ENCODE measurements around the gene CCT7. TPM values are rescaled to one million over a fixed set of nuclear protein-coding genes. Genes with fewer than 3 reads are reported as not detected.

Gene CCT7
- total and polyA plus RNA-seq, 2 experiments from 2014 or later, result 287 to 642 TPM

DNA sequence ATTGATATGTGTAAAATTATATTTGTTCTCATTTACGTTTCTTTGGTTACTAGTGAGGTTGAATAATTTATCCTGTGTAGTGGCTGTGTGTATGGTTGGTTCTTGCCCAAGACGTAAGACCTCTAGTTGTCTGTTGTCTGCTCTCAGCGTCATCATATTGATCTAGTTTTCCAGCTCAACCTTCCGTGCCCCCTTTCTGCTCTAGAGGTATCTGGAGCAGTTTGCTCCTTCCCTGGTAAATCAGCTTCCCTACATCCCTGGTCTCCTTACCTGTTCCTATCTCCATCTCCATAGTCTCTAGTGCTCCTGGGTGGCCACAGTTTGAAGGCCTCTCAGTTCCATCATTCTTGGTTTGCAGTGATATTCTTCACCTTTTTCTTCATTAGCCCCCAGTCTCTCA, 18.9 kb upstream of the CCT7 start:
- Mint-ChIP-seq H3K36me3 (ENCODE audit: low read depth) (peaks cover 3% of the 10 kb centered on the region; the same call in 1 of the 3 replicates), H3K27me3 (ENCODE audit: insufficient read depth, low read depth, poor library complexity) (peaks cover 5% of the 10 kb centered on the region), H3K4me3 (peak overlapping the region; percentile 91), H3K4me1 (peaks cover 28% of the 10 kb centered on the region), H3K27ac (no peak overlapping the region), H3K9me3 (no peaks in the 10 kb centered on the region)
- H4K20me1 ChIP-seq (replicated peaks; ENCODE audit: insufficient read depth), result peaks cover 10% of the 10 kb centered on the region
- H2AFZ ChIP-seq, result no peak overlapping the region
- H3F3A ChIP-seq (replicated peaks; ENCODE audit: low read depth), result no peaks in the 10 kb centered on the region
- no peak overlapping the region for H3K27ac ChIP-seq (ENCODE audit: low read depth)
- no peaks in the 10 kb centered on the region for H3K36me3 ChIP-seq (ENCODE audit: insufficient read depth)
- no peak for TF ChIP-seq ZNF331 (CRISPR knock-in tag; IDR thresholded peaks at IDR 0.05; ENCODE audit: low read depth)
- no peak for TF ChIP-seq ZNF114 (CRISPR knock-in tag; IDR thresholded peaks at IDR 0.05)
- no peak for TF ChIP-seq JUNB (IDR thresholded peaks at IDR 0.05; ENCODE audit: unreplicated experiment)
- no peak for TF ChIP-seq EZH2phosphoT487 (IDR thresholded peaks at IDR 0.05; ENCODE audit: unreplicated experiment)
- TF ChIP-seq CREB1 (CRISPR knock-in tag; IDR thresholded peaks at IDR 0.05; ENCODE audit: low read depth), result no peak
- TF ChIP-seq, protein P1, sequence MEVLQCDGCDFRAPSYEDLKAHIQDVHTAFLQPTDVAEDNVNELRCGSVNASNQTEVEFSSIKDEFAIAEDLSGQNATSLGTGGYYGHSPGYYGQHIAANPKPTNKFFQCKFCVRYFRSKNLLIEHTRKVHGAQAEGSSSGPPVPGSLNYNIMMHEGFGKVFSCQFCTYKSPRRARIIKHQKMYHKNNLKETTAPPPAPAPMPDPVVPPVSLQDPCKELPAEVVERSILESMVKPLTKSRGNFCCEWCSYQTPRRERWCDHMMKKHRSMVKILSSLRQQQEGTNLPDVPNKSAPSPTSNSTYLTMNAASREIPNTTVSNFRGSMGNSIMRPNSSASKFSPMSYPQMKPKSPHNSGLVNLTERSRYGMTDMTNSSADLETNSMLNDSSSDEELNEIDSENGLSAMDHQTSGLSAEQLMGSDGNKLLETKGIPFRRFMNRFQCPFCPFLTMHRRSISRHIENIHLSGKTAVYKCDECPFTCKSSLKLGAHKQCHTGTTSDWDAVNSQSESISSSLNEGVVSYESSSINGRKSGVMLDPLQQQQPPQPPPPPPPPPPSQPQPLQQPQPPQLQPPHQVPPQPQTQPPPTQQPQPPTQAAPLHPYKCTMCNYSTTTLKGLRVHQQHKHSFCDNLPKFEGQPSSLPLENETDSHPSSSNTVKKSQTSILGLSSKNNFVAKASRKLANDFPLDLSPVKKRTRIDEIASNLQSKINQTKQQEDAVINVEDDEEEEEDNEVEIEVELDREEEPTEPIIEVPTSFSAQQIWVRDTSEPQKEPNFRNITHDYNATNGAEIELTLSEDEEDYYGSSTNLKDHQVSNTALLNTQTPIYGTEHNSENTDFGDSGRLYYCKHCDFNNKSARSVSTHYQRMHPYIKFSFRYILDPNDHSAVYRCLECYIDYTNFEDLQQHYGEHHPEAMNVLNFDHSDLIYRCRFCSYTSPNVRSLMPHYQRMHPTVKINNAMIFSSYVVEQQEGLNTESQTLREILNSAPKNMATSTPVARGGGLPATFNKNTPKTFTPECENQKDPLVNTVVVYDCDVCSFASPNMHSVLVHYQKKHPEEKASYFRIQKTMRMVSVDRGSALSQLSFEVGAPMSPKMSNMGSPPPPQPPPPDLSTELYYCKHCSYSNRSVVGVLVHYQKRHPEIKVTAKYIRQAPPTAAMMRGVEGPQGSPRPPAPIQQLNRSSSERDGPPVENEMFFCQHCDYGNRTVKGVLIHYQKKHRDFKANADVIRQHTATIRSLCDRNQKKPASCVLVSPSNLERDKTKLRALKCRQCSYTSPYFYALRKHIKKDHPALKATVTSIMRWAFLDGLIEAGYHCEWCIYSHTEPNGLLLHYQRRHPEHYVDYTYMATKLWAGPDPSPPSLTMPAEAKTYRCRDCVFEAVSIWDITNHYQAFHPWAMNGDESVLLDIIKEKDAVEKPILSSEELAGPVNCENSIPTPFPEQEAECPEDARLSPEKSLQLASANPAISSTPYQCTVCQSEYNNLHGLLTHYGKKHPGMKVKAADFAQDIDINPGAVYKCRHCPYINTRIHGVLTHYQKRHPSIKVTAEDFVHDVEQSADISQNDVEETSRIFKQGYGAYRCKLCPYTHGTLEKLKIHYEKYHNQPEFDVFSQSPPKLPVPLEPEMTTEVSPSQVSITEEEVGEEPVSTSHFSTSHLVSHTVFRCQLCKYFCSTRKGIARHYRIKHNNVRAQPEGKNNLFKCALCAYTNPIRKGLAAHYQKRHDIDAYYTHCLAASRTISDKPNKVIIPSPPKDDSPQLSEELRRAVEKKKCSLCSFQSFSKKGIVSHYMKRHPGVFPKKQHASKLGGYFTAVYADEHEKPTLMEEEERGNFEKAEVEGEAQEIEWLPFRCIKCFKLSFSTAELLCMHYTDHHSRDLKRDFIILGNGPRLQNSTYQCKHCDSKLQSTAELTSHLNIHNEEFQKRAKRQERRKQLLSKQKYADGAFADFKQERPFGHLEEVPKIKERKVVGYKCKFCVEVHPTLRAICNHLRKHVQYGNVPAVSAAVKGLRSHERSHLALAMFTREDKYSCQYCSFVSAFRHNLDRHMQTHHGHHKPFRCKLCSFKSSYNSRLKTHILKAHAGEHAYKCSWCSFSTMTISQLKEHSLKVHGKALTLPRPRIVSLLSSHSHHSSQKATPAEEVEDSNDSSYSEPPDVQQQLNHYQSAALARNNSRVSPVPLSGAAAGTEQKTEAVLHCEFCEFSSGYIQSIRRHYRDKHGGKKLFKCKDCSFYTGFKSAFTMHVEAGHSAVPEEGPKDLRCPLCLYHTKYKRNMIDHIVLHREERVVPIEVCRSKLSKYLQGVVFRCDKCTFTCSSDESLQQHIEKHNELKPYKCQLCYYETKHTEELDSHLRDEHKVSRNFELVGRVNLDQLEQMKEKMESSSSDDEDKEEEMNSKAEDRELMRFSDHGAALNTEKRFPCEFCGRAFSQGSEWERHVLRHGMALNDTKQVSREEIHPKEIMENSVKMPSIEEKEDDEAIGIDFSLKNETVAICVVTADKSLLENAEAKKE (CRISPR knock-in tag; IDR thresholded peaks at IDR 0.05), result no peak
- H3K4me3 ChIP-seq, result peak overlapping the region; percentile 83
- ATAC-seq (no peak), DNase-seq (ENCODE audit: low spot score) (no peak)
- H3K4me1 ChIP-seq (ENCODE audit: insufficient read depth), result peaks cover 11% of the 10 kb centered on the region
- peaks cover 40% of the 10 kb centered on the region for H3K79me2 ChIP-seq (replicated peaks; ENCODE audit: insufficient read depth)
- H3K27me3 ChIP-seq (ENCODE audit: insufficient read depth), result no peaks in the 10 kb centered on the region
- H3K4me2 ChIP-seq, result peak overlapping the region; percentile 79
- no peaks in the 10 kb centered on the region for H3K9me2 ChIP-seq (ENCODE audit: insufficient read depth)

DNA sequence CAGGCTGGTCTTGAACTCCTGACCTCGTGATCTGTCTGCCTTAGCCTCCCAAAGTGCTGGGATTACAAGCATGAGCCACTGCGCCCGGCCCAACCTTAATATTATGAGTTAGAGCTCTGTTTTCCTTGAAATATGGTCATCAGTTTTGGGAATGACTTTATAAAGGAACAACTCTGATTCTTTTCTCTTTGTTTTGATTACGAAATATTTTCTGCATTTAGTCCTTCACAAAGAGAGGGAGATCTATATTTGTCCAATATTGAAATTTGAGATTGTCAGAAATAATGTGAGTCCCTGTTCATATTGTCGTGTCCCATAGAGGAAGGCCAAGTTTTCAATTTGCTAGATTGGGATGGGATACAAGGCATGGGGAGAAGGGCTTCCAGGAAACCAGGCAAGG, 16.9 kb upstream of the CCT7 start:
- Histone ChIP-seq H3K4me3 (no peak overlapping the region), H3K4me1 (ENCODE audit: insufficient read depth) (peaks cover 8% of the 10 kb centered on the region), H3K36me3 (ENCODE audit: insufficient read depth) (peaks cover 14% of the 10 kb centered on the region; the same call in 1 of the 2 replicates), H3K27ac (ENCODE audit: low read depth) (no peak overlapping the region), H3K9me2 (ENCODE audit: insufficient read depth) (no peaks in the 10 kb centered on the region), H4K20me1 (replicated peaks; ENCODE audit: insufficient read depth) (peaks cover 19% of the 10 kb centered on the region), H3K4me2 (no peak overlapping the region), H3K27me3 (ENCODE audit: insufficient read depth) (no peaks in the 10 kb centered on the region), H3F3A (replicated peaks; ENCODE audit: low read depth) (no peaks in the 10 kb centered on the region), H3K79me2 (replicated peaks; ENCODE audit: insufficient read depth) (peaks cover 40% of the 10 kb centered on the region), H2AFZ (no peak overlapping the region)
- no peak for ATAC-seq
- Mint-ChIP-seq H3K9me3 (no peaks in the 10 kb centered on the region), H3K4me3 (no peak overlapping the region), H3K27me3 (ENCODE audit: insufficient read depth, low read depth, poor library complexity) (peaks cover 3% of the 10 kb centered on the region), H3K4me1 (peaks cover 26% of the 10 kb centered on the region), H3K36me3 (ENCODE audit: low read depth) (peaks cover 17% of the 10 kb centered on the region), H3K27ac (no peak overlapping the region)
- no peak for DNase-seq (ENCODE audit: low spot score)
- TF ChIP-seq EZH2phosphoT487 (IDR thresholded peaks at IDR 0.05; ENCODE audit: unreplicated experiment), result no peak
- TF ChIP-seq, protein P1 (CRISPR knock-in tag; IDR thresholded peaks at IDR 0.05), result no peak
- TF ChIP-seq NANOG (IDR thresholded peaks at IDR 0.05; ENCODE audit: borderline replicate concordance), result no peak
- no peak for TF ChIP-seq CREB1 (CRISPR knock-in tag; IDR thresholded peaks at IDR 0.05; ENCODE audit: low read depth)
